ENCODE data around the gene ZFP36L1. TPM values are rescaled to one million over a fixed set of nuclear protein-coding genes. Genes with fewer than 3 reads are reported as not detected.

The ZFP36L1 gene
- total and polyA plus RNA-seq, 2 of the 13 experiments (the other 11 are each of a cell fraction or from before 2014, with no cell fraction given), result 7.4 to 10.2 TPM

GRCh38 chr14:68816183-68816942 lies 23.5 kb upstream of the ZFP36L1 start (continued):
- TF ChIP-seq ZKSCAN8 (CRISPR knock-in tag; IDR thresholded peaks at IDR 0.05; ENCODE audit: borderline replicate concordance) (peak; percentile 41; the same call in 1 of the 2 replicates), MBD4 (IDR thresholded peaks at IDR 0.05; ENCODE audit: borderline replicate concordance, low read length) (no peak), ZKSCAN5 (CRISPR knock-in tag; IDR thresholded peaks at IDR 0.05) (no peak), TRIM24 (CRISPR knock-in tag; IDR thresholded peaks at IDR 0.05) (no peak), ZNF317 (CRISPR knock-in tag; IDR thresholded peaks at IDR 0.05) (no peak), ZFAT (CRISPR knock-in tag; conservative IDR thresholded peaks at IDR 0.05) (no peak), TEAD2 (CRISPR knock-in tag; IDR thresholded peaks at IDR 0.05) (no peak), KDM2A (CRISPR knock-in tag; IDR thresholded peaks at IDR 0.05; ENCODE audit: borderline replicate concordance, low read depth) (peak; percentile 92), BRD4 (CRISPR knock-in tag; IDR thresholded peaks at IDR 0.05) (peak; percentile 72; the same call in 1 of the 2 replicates), PITX1 (CRISPR knock-in tag; IDR thresholded peaks at IDR 0.05) (no peak), KDM5B (CRISPR knock-in tag; IDR thresholded peaks at IDR 0.05; ENCODE audit: borderline replicate concordance) (peak; percentile 78; the same call in 1 of the 2 replicates), MAFK (conservative IDR thresholded peaks at IDR 0.05 in 1 of 2, IDR thresholded peaks at IDR 0.05 in 1 of 2; ENCODE audit: low read length in 2 of 2) (no peak), SRSF1 (optimal IDR thresholded peaks at IDR 0.05; ENCODE audit: low read depth, low read length) (no peak), ZNF331 (CRISPR knock-in tag; IDR thresholded peaks at IDR 0.05) (peak; percentile 38; the same call in 1 of the 2 replicates), TERF1 (CRISPR knock-in tag; IDR thresholded peaks at IDR 0.05) (no peak), ZNF496 (CRISPR knock-in tag; IDR thresholded peaks at IDR 0.05; ENCODE audit: insufficient replicate concordance) (no peak), ZNF24 (IDR thresholded peaks at IDR 0.05) (no peak), ZNF253 (CRISPR knock-in tag; IDR thresholded peaks at IDR 0.05; ENCODE audit: borderline replicate concordance) (no peak), STAT5B (CRISPR knock-in tag; IDR thresholded peaks at IDR 0.05) (no peak), ELF4 (CRISPR knock-in tag; IDR thresholded peaks at IDR 0.05; ENCODE audit: borderline replicate concordance) (no peak), KDM4B (CRISPR knock-in tag; IDR thresholded peaks at IDR 0.05) (0 out of 2 replicates have a peak, but pooled peaks have one; percentile 56), ZSCAN29 (CRISPR knock-in tag; conservative IDR thresholded peaks at IDR 0.05) (no peak)
- TF ChIP-seq, protein P1, sequence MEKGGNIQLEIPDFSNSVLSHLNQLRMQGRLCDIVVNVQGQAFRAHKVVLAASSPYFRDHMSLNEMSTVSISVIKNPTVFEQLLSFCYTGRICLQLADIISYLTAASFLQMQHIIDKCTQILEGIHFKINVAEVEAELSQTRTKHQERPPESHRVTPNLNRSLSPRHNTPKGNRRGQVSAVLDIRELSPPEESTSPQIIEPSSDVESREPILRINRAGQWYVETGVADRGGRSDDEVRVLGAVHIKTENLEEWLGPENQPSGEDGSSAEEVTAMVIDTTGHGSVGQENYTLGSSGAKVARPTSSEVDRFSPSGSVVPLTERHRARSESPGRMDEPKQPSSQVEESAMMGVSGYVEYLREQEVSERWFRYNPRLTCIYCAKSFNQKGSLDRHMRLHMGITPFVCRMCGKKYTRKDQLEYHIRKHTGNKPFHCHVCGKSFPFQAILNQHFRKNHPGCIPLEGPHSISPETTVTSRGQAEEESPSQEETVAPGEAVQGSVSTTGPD (CRISPR knock-in tag; IDR thresholded peaks at IDR 0.05), result no peak
- TF ChIP-seq, protein P2, sequence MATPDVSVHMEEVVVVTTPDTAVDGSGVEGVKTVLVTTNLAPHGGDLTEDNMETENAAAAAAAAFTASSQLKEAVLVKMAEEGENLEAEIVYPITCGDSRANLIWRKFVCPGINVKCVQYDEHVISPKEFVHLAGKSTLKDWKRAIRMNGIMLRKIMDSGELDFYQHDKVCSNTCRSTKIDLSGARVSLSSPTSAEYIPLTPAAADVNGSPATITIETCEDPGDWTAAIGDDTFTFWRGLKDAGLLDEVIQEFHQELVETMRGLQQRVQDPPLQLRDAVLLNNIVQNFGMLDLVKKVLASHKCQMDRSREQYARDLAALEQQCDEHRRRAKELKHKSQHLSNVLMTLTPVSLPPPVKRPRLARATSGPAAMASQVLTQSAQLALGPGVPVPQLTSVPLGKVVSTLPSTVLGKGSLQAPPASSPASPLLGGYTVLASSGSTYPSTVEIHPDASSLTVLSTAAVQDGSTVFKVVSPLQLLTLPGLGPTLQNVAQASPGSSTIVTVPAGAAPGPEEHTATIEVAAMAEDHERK (CRISPR knock-in tag; IDR thresholded peaks at IDR 0.05; ENCODE audit: low read depth), result no peak
- TF ChIP-seq, protein P3, sequence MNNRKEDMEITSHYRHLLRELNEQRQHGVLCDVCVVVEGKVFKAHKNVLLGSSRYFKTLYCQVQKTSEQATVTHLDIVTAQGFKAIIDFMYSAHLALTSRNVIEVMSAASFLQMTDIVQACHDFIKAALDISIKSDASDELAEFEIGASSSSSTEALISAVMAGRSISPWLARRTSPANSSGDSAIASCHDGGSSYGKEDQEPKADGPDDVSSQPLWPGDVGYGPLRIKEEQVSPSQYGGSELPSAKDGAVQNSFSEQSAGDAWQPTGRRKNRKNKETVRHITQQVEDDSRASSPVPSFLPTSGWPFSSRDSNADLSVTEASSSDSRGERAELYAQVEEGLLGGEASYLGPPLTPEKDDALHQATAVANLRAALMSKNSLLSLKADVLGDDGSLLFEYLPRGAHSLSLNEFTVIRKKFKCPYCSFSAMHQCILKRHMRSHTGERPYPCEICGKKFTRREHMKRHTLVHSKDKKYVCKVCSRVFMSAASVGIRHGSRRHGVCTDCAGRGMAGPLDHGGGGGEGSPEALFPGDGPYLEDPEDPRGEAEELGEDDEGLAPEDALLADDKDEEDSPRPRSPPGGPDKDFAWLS (CRISPR knock-in tag; IDR thresholded peaks at IDR 0.05; ENCODE audit: borderline replicate concordance), result no peak

Measured in HepG2 (cell line).